Fibroblast of lung (primary cell): Measurements from ENCODE around the gene CHCHD6.

Source experiments
- EZH2 ChIP-seq: IDR thresholded peaks from 2 replicates; pipeline ENCODE4 v1.5.1; 2012; ENCODE audit warnings: low read length, control low read depth, mild to moderate bottlenecking; ENCODE audit errors: missing control alignments
- TF ChIP-seq, protein P1 (sequence below), 2 donors: IDR thresholded peaks in 1 of 2; conservative IDR thresholded peaks in 1 of 2; 1 replicate in 1 of 2; 2 replicates in 1 of 2; pipeline ENCODE4 v1.5.1; 2011 to 2012; ENCODE audit warnings: low read length in 2 of 2, control low read depth in 1 of 2, inconsistent platforms in 1 of 2, low read depth in 1 of 2, mild to moderate bottlenecking in 1 of 2

DNA sequence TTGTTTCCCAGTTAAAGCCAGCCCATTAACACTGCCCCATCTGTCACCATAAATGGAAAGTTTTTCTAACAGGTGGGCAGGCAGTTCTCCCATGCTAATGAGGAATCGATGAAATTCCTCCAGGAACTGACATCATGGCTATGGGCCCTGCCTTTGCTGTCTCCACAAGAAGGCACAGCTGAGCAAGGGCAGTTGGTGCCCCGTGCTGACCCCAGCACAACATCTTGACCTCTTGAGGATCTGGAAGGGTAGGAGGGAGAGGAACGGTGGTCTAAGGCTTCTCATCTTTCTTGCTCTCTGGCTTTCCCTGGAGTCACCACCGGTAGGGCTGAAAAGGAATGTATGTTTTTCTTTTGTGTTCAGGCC, 46.7 kb downstream of the CHCHD6 start:
- no peak for TF ChIP-seq EZH2
- TF ChIP-seq, protein P1, sequence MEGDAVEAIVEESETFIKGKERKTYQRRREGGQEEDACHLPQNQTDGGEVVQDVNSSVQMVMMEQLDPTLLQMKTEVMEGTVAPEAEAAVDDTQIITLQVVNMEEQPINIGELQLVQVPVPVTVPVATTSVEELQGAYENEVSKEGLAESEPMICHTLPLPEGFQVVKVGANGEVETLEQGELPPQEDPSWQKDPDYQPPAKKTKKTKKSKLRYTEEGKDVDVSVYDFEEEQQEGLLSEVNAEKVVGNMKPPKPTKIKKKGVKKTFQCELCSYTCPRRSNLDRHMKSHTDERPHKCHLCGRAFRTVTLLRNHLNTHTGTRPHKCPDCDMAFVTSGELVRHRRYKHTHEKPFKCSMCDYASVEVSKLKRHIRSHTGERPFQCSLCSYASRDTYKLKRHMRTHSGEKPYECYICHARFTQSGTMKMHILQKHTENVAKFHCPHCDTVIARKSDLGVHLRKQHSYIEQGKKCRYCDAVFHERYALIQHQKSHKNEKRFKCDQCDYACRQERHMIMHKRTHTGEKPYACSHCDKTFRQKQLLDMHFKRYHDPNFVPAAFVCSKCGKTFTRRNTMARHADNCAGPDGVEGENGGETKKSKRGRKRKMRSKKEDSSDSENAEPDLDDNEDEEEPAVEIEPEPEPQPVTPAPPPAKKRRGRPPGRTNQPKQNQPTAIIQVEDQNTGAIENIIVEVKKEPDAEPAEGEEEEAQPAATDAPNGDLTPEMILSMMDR (conservative IDR thresholded peaks at IDR 0.05 in 1 of 2, IDR thresholded peaks at IDR 0.05 in 1 of 2; ENCODE audit: low read depth in 1 of 2, low read length in 2 of 2) = no peak
